ENCODE measurements around the gene RAB1A. TPM values are rescaled to one million over a fixed set of nuclear protein-coding genes. Genes with fewer than 3 reads are reported as not detected.

The RAB1A gene
- total RNA-seq, 1 experiment from 2014 or later, result 128 TPM

GRCh38 chr2:65069439-65069824 is 60.5 kb downstream of the RAB1A start:
- CTCF ChIA-PET, result interaction anchor here (0.5 kb wide), 1 partner anchor 61 kb away, joined by 3 read pairs; no protein-coding TSS in a partner anchor
- BruUV-seq (replicated peaks), result no TSS peak
- H3K4me1 ChIP-seq (ENCODE audit: control insufficient read depth, insufficient read depth, low read length), result peaks cover 20% of the 10 kb centered on the region
- no peak for DNase-seq (ENCODE audit: low read depth, low spot score)
- ATAC-seq, result no peak
- no peak overlapping the region for H3K4me3 ChIP-seq (ENCODE audit: low read depth in 2 of 2, low read length in 2 of 2)
- no peak overlapping the region for H3K27ac ChIP-seq (ENCODE audit: low read length)
- POLR2A ChIA-PET, result interaction anchor here (0.5 kb wide), 1 partner anchor 15 kb away, joined by 4 read pairs; no protein-coding TSS in a partner anchor
- peaks cover 2% of the 10 kb centered on the region; the same call in 1 of the 2 replicates for H3K36me3 ChIP-seq (ENCODE audit: control insufficient read depth, insufficient read depth, low read length)
- in situ Hi-C loops (cut with HindIII; ENCODE audit: low pct_unique_long_range_greater_than_20kb, low sequenced_read_pairs) (no loop called here), intact Hi-C loops (cut with micrococcal nuclease; ENCODE audit: unreplicated experiment) (loop anchor here (5.0 kb wide), 1 partner anchor 98 kb away; no protein-coding TSS in a partner anchor)
- H3K9me3 ChIP-seq (ENCODE audit: control insufficient read depth, insufficient read depth, low read depth, low read length), result no peaks in the 10 kb centered on the region
- no peak for TF ChIP-seq CTCF (IDR thresholded peaks at IDR 0.05)
- TF ChIP-seq POLR2AphosphoS5 (IDR thresholded peaks at IDR 0.05; ENCODE audit: low read depth, low read length), result no peak
- TF ChIP-seq SIN3A (IDR thresholded peaks at IDR 0.05; ENCODE audit: borderline replicate concordance, insufficient read depth, low read depth, low read length), result no peak
- TF ChIP-seq TCF7L2 (IDR thresholded peaks at IDR 0.05; ENCODE audit: low read depth, low read length), result no peak
- no peak for TF ChIP-seq REST (IDR thresholded peaks at IDR 0.05; ENCODE audit: insufficient read depth in 1 of 2, low read depth in 2 of 2, low read length in 1 of 2)
- no peaks in the 10 kb centered on the region for H3K27me3 ChIP-seq (ENCODE audit: control insufficient read depth, insufficient read depth, low read length)

- TF ChIP-seq REST (IDR thresholded peaks at IDR 0.05; ENCODE audit: insufficient read depth in 1 of 2, low read depth in 2 of 2, low read length in 1 of 2) (no peak), CTCF (IDR thresholded peaks at IDR 0.05) (no peak), SIN3A (IDR thresholded peaks at IDR 0.05; ENCODE audit: borderline replicate concordance, insufficient read depth, low read depth, low read length) (no peak), TCF7L2 (IDR thresholded peaks at IDR 0.05; ENCODE audit: low read depth, low read length) (no peak), POLR2AphosphoS5 (IDR thresholded peaks at IDR 0.05; ENCODE audit: low read depth, low read length) (no peak)
- peaks cover 20% of the 10 kb centered on the region for H3K4me1 ChIP-seq (ENCODE audit: control insufficient read depth, insufficient read depth, low read length)
- intact Hi-C loops (cut with micrococcal nuclease; ENCODE audit: unreplicated experiment), result loop anchor here (5.0 kb wide), 1 partner anchor 99 kb away; no protein-coding TSS in a partner anchor
Observed at GRCh38 chr2:65067806-65068553, 61.9 kb downstream of the RAB1A start.

More at GRCh38 chr2:65067806-65068553, 61.9 kb downstream of the RAB1A start:
- Histone ChIP-seq H3K27me3 (ENCODE audit: control insufficient read depth, insufficient read depth, low read length) (no peaks in the 10 kb centered on the region), H3K9me3 (ENCODE audit: control insufficient read depth, insufficient read depth, low read depth, low read length) (no peaks in the 10 kb centered on the region), H3K4me3 (ENCODE audit: low read depth in 2 of 2, low read length in 2 of 2) (no peak overlapping the region), H3K36me3 (ENCODE audit: control insufficient read depth, insufficient read depth, low read length) (peaks cover 2% of the 10 kb centered on the region; the same call in 1 of the 2 replicates), H3K27ac (ENCODE audit: low read length) (no peak overlapping the region)
- ChIA-PET CTCF (interaction anchor here (0.6 kb wide), 1 partner anchor 73 kb away, joined by 3 read pairs; no protein-coding TSS in a partner anchor), POLR2A (no interaction called here)
- BruUV-seq (replicated peaks), result no TSS peak
- DNase-seq (ENCODE audit: low read depth, low spot score), result no peak
- no peak for ATAC-seq
- in situ Hi-C loops (cut with HindIII; ENCODE audit: low pct_unique_long_range_greater_than_20kb, low sequenced_read_pairs), result no loop called here

Measured in Panc1 (cell line).